Astrocyte of the spinal cord (primary cell): Measurements from ENCODE around the gene CD200.

ENCODE experiments used
- DNase-seq: peaks from one replicate; pipeline ENCODE4 v3.0.0; 2011; ENCODE audit warnings: low read depth, low spot score
- H3K4me3 ChIP-seq: 2 replicates; pipeline ENCODE4 v1.5.1; 2011; ENCODE audit warnings: low read depth, mild to moderate bottlenecking, low read length, moderate library complexity
- CTCF ChIP-seq: IDR thresholded peaks from 2 replicates; pipeline ENCODE4 v1.5.1; 2012; ENCODE audit warnings: low read depth, mild to moderate bottlenecking, low read length, inconsistent platforms
- in situ Hi-C: cut with HindIII; loops from 2 replicates; pipeline ENCODE4 v1.10.0; 2017; ENCODE audit warnings: low sequenced_read_pairs

Gene CD200

GRCh38 chr3:112366522-112366921 lies 33.6 kb downstream of the CD200 start:
- TF ChIP-seq CTCF, result no peak
- H3K4me3 ChIP-seq, result no peak overlapping the region
- no peak for DNase-seq
- in situ Hi-C loops, result no loop called here

GRCh38 chr3:112371569-112371968 lies 38.6 kb downstream of the CD200 start:
- in situ Hi-C loops, result no loop called here
- TF ChIP-seq CTCF, result no peak
- no peak overlapping the region for H3K4me3 ChIP-seq
- DNase-seq, result no peak

- in situ Hi-C loops, result no loop called here
- H3K4me3 ChIP-seq, result no peak overlapping the region
- TF ChIP-seq CTCF, result no peak
- DNase-seq, result no peak
Measured at GRCh38 chr3:112372396-112372795, 39.4 kb downstream of the CD200 start.

- in situ Hi-C loops, result no loop called here
- no peak overlapping the region for H3K4me3 ChIP-seq
- TF ChIP-seq CTCF, result no peak
- no peak for DNase-seq
Measured at GRCh38 chr3:112373476-112373875, 40.5 kb downstream of the CD200 start.

GRCh38 chr3:112373924-112374323 lies 41.0 kb downstream of the CD200 start:
- in situ Hi-C loops, result no loop called here
- no peak overlapping the region for H3K4me3 ChIP-seq
- no peak for TF ChIP-seq CTCF
- no peak for DNase-seq

GRCh38 chr3:112374333-112374734 lies 41.4 kb downstream of the CD200 start:
- in situ Hi-C loops, result no loop called here
- DNase-seq, result no peak
- no peak overlapping the region for H3K4me3 ChIP-seq
- TF ChIP-seq CTCF, result no peak

GRCh38 chr3:112375117-112375516 lies 42.2 kb downstream of the CD200 start:
- no peak for TF ChIP-seq CTCF
- in situ Hi-C loops, result no loop called here
- no peak overlapping the region for H3K4me3 ChIP-seq
- no peak for DNase-seq
